Thoracic aorta (tissue), 2 donors: ENCODE results near the gene POMT2. TPM values are rescaled to one million over a fixed set of nuclear protein-coding genes. Genes with fewer than 3 reads are reported as not detected.

ENCODE experiments used
- ATAC-seq: fragments of 150-250 bp; one replicate; pipeline ENCODE4 v1.8.0; 2017; ENCODE audit warnings: low read depth; ENCODE audit not compliant: insufficient number of reproducible peaks, low FRiP score
- DNase-seq: peaks from one replicate; pipeline ENCODE4 v3.0.0-alpha.2; 2020; ENCODE audit warnings: low spot score
- H3K27ac ChIP-seq, 2 donors: fragments of 200-600 bp; sonication (generic); 1 replicate in 1 of 2; 2 replicates in 1 of 2; pipeline ENCODE4 v1.5.1; 2016; ENCODE audit warnings: mild to moderate bottlenecking in 2 of 2, moderate library complexity in 2 of 2
- H3K27me3 ChIP-seq: fragments of 200-600 bp; sonication (generic); replicated peaks from 2 replicates; pipeline ENCODE4 v1.6.0; 2016; ENCODE audit warnings: mild to moderate bottlenecking; ENCODE audit not compliant: insufficient read depth
- H3K36me3 ChIP-seq: fragments of 200-600 bp; sonication (generic); one replicate; pipeline ENCODE4 v1.5.1; 2016
- H3K4me1 ChIP-seq, 2 donors: fragments of 200-600 bp; sonication (generic); 1 replicate in 1 of 2; 2 replicates in 1 of 2; pipeline versions ENCODE4 v1.5.1 to v1.6.0; 2016; ENCODE audit warnings: low read depth in 2 of 2, mild to moderate bottlenecking in 1 of 2; ENCODE audit not compliant: control insufficient read depth in 1 of 2
- H3K4me3 ChIP-seq: fragments of 200-600 bp; sonication (generic); 2 replicates; pipeline ENCODE4 v1.5.1; 2016; ENCODE audit warnings: mild to moderate bottlenecking
- H3K9me3 ChIP-seq: fragments of 200-600 bp; sonication (generic); 2 replicates; pipeline ENCODE4 v1.5.1; 2016
- CTCF ChIP-seq: fragments of 200-600 bp; sonication (generic); IDR thresholded peaks from one replicate; pipeline ENCODE4 v1.5.1; 2019; ENCODE audit warnings: antibody characterized with exemption
- total RNA-seq, 2 donors: library from RNA; depleted of rRNA; stranded (reverse); fragments of >200 nt; gene quantifications; one replicate each; pipeline versions ENCODE4 v1.1.0 to v1.2.3, GENCODE V29; 2016

The POMT2 gene
- total RNA-seq, 2 donors from 2014 or later: 15.8 to 25.0 TPM

- Histone ChIP-seq H3K9me3 (no peaks in the 10 kb centered on the region), H3K27ac (no peak overlapping the region), H3K4me1 (no peaks in the 10 kb centered on the region), H3K4me3 (no peak overlapping the region), H3K36me3 (no peaks in the 10 kb centered on the region), H3K27me3 (no peaks in the 10 kb centered on the region)
- ATAC-seq (no peak), DNase-seq (no peak)
- TF ChIP-seq CTCF: no peak
Measured at GRCh38 chr14:77225892-77226557, 94.7 kb downstream of the POMT2 start.

DNA sequence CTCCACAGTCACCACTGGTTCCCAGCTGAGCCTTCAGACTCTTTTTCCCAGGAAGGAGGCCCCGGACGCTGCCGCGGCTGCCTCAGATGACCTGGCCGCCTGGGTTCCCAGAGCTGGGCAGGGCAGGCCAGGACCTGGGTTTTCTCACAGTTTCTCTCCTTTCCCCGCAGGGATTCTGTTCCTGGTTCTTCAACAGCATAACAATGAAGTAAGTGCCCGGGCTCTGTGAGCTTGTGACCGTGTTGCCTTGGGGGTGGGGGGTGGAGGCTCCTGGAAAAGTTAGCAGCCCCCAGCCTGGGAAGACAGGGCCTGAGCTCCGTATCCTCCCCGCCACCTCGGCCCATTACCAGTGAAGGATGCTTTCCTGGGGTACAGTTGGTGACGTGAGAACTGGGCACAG is 95.4 kb downstream of the POMT2 start:
- no peaks in the 10 kb centered on the region for H3K36me3 ChIP-seq
- H3K4me1 ChIP-seq: no peaks in the 10 kb centered on the region
- TF ChIP-seq CTCF: no peak
- H3K27me3 ChIP-seq: no peaks in the 10 kb centered on the region
- no peak for DNase-seq
- no peaks in the 10 kb centered on the region for H3K9me3 ChIP-seq
- H3K27ac ChIP-seq: no peak overlapping the region
- no peak for ATAC-seq
- no peak overlapping the region for H3K4me3 ChIP-seq

Other genes starting within 250 kb of the POMT2 start
- gene CIPC, start 222.6 kb downstream of the POMT2 start, total RNA-seq: 10 to 100 TPM; 38.3 to 44.4 TPM
- not detected for gene ZDHHC22, start 179.1 kb downstream of the POMT2 start, total RNA-seq
- gene TMEM63C, start 139.1 kb downstream of the POMT2 start, total RNA-seq: under 1 TPM in 1 of 2 donors, not detected in 1; under 0.01 TPM
- gene NGB, start 49.7 kb downstream of the POMT2 start, total RNA-seq: not detected
- 10 to 100 TPM in 1 of 2 donors, 1 to 10 TPM in 1; 3.1 to 11.5 TPM for gene GSTZ1, start 153 bp upstream of the POMT2 start, total RNA-seq
- 10 to 100 TPM; 10.0 to 12.0 TPM for gene TMED8, start 56.2 kb upstream of the POMT2 start, total RNA-seq
- gene SAMD15, start 56.5 kb upstream of the POMT2 start, total RNA-seq: under 1 TPM in 1 of 2 donors, not detected in 1; 0.14 TPM
- gene NOXRED1, start 102.6 kb upstream of the POMT2 start, total RNA-seq: under 1 TPM in 1 of 2 donors, not detected in 1; 0.92 TPM
- gene VIPAS39, start 136.7 kb upstream of the POMT2 start, total RNA-seq: 10 to 100 TPM; 20.2 to 21.0 TPM
- gene AHSA1, start 137.2 kb upstream of the POMT2 start, total RNA-seq: 100 to 1,000 TPM in 1 of 2 donors, 10 to 100 TPM in 1; 77.7 to 128 TPM
- not detected for gene ISM2, start 177.9 kb upstream of the POMT2 start, total RNA-seq